GM18498 (cell line): Measurements from ENCODE around the gene CREB5.

Experiments used
- ATAC-seq: cut with Tn5 transposase; IDR thresholded peaks from one replicate; pipeline ENCODE4 v1.9.1; 2021; ENCODE audit warnings: mild to moderate bottlenecking, moderate library complexity; ENCODE audit not compliant: unreplicated experiment

The CREB5 gene

DNA sequence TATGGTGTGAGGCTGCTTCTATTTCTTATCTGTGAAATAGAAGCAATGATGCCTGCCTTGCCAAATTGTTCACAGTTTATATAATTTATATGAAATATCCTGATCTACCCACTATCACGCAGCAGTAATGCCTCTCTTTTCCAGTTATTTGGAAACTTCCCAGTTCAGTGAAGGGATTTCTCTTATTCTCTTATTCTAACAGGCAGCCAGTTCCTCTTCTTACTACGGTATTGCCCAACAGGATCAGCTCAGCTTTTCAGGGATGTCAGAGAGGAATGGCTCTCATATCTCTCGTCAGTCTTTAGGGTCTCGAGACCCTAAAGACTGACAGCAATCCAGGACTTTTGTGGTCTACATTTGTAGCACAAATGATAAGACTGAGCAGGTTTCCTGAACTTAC, 215.6 kb downstream of the CREB5 start:
- no peak for ATAC-seq

DNA sequence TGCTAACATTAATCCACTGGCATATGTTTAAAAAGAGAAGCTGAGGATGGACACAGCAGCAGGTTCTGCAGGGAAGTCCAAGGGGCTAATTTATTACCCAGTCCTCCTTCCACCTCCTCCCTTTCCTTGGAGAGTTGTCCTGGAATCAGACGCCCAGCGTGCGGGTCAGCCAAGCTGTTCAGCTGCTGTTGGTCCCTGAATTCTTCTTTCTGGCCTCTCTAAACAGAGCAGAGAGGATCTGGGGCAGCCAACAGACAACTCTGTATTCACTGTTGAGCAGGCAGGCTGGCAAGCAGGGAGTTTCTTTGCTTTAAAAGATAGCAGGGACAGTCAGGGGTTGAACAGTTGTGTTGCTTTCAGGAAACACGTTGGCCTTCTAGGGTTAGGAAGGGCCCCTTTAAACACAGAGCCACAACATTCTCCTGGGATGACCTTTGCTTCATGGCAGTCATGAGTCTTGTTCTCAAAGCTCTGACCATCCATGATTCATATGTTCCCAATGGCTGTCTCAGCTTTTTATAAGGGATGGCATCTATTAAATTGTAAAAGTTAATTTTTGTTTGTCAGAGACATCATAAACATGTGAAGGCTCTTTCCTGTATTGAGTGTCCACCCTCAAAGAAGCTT, 217.0 kb downstream of the CREB5 start:
- no peak for ATAC-seq

DNA sequence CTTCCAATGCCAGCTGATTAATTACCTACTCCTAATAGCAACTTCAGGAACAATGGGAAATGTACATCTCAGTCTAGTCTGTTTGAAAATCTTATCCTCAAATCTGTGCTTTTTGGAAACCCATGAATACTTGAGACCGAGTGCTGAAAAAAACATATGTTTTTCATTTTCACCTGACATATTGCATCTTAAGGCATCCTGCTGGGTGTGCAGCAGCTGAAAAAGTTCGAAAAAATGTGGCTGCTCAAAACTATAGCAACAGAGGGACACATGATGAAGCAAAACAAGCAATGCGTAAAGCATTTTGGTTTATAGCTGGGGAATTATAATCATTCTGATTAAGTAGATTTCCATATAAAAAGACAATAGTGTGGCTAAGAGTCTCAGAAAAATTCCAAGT, 218.0 kb downstream of the CREB5 start:
- no peak for ATAC-seq

- no peak for ATAC-seq
Observed at GRCh38 chr7:28631995-28632394, 219.7 kb downstream of the CREB5 start.

GRCh38 chr7:28638914-28639313, 226.6 kb downstream of the CREB5 start:
- no peak for ATAC-seq

- ATAC-seq: no peak
Observed at GRCh38 chr7:28640001-28640400, 227.7 kb downstream of the CREB5 start.

- ATAC-seq: no peak
Observed at GRCh38 chr7:28641752-28642545, 229.6 kb downstream of the CREB5 start.

GRCh38 chr7:28643188-28643569, 230.9 kb downstream of the CREB5 start:
- ATAC-seq: no peak

DNA sequence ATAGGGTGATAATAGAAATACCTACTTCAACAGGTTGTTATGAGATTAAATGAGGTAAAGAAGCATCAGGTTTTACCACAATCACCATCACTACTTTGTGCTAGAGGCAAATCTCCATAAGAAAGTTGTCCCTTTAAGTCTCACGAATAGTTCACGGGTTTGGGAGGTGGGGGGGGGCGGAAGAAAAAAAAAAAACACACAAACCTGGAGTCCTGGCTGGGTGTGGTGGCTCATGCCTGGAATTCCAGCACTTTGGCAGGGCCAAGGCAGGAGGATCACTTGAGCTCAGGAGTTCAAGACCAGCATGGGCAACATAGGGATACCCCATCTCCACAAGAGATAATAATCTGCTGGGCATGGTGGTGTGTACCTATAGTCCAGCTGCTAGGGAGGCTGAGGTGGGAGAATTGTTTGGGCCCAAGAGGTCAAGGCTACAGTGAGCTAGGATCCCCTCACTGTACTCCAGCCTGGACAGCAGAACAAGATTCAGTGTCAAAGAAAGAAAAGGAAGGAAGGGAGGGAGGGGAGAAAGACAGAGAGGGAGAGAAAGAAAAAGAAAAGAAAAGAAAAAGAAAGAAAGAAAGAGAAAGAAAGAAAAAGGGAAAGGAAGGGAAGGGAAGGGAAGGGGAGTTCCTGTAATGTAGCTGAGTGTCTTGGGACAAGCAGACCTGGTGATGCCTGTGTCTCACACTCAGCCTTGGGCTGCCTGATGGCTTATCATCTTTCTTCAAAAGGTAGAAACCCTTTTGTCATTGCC, 231.4 kb downstream of the CREB5 start:
- ATAC-seq: no peak

DNA sequence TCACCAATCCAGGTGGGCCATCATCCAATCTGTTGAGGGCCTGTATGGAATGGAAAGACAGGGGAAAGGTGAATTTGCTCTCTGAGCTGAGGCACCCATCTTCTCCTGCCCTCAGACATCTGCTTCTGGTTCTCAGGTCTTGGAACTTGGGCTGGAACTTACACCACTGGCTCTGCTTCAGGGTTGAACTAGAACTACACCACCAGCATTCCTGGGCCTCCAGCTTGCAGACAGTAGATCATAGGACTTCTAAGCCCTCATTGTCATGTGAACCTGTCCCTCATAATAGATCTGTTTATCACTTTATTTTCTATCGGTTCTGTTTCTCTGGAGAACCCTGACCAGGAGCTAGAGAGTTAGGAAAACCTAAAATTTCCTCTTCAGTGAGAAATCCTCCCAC, 233.5 kb downstream of the CREB5 start:
- no peak for ATAC-seq

GRCh38 chr7:28646376-28647075, 234.2 kb downstream of the CREB5 start:
- no peak for ATAC-seq

DNA sequence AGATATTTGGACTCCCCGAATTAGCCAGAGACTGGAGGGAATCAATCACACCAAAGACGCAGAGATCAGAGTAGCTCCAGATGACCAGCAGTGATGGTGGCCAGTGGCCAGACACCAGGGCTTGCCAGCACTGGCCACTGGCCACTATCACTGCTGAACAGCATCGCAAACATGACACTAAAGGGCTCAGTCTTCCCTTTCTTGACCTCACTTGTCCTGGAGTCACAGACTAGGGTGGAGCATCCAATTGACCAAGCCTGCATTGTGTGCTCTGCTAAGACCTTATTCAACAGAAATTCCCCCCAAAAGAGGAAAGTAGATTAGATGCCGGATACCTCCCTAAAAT, 234.7 kb downstream of the CREB5 start:
- ATAC-seq: no peak

DNA sequence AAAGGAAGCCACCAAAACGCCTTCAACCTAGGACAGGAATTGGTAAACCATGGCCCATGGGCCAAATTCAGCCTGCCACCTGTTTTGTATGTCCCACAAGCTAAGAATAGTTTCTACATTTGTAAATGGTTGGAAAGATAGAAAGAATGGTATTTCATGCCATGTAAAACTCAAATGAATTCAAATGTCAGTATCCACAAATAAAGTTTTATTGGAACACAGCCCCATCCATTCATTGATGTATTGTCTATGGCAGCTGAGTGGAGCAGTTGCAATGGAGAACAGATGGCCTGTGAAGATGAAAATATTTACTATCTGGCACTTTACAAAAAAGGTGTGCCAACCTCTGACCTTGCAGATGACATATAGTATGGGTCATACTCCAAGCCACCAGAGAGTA, 236.9 kb downstream of the CREB5 start:
- ATAC-seq: no peak

DNA sequence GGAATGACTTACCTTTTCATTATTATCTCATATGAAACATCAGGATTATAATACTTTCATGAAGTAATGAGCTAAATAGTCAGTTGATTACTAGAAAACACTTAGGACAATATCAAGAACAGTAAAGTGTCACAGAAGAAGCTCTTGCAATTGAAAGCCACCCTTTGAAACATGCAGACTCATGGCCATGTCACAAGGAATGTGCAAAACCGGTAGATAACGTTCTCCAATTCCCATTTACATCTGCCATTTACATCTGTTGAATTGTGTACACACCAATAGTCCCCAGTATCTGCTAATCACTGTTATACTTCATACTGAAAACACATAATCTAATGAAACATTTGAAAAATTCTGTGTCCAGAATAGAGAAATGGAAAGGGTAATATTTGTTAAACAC, 237.5 kb downstream of the CREB5 start:
- no peak for ATAC-seq

GRCh38 chr7:28654110-28654509, 241.8 kb downstream of the CREB5 start:
- no peak for ATAC-seq

GRCh38 chr7:28656529-28656928, 244.2 kb downstream of the CREB5 start:
- ATAC-seq: no peak

DNA sequence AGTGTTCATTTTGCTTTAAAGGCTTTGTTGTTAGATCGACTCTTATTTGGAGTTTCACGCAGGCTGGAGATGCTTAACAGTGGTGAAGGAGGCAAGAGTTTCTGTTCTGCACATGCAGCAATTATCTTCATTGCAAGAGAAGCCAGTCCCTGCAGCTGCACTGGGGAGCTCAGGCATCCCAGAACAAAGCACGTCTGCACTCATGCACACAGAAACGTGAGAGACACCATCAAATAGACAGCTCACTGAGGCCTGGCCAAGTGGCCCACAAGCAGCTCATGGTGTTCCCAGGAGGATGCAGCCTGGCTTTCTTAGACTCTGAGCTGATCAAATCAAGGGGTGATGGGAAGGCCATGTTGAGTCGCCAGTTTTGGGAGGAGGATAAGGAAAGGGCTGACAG, 246.1 kb downstream of the CREB5 start:
- no peak for ATAC-seq

- ATAC-seq: no peak
Observed at GRCh38 chr7:28660132-28660531, 247.8 kb downstream of the CREB5 start.

- ATAC-seq: no peak
Observed at GRCh38 chr7:28661826-28662595, 249.7 kb downstream of the CREB5 start.

DNA sequence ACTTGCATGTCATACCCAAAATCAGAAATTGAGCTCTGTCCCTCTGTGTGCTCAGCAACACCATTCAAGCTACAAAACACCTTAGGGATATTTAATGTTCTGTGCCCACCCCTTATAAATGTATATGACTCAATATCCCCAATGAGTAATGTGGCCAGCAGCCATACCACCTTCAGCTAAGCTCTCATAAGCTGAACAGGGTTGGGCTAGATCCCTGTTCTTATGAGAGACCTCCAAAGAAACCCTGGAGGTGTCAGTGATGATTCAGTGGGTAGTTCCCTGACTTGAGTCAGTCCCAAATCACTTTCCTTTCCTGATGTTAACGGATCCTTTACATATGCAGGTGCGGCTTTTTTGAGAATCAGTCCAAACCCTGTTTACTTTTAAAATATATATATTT, 253.8 kb downstream of the CREB5 start:
- ATAC-seq: no peak

- ATAC-seq: no peak
Observed at GRCh38 chr7:28668085-28668484, 255.8 kb downstream of the CREB5 start.
